ENCODE data around the gene TAF4B.

- TF ChIP-seq CTCF (conservative IDR thresholded peaks at IDR 0.05 in 1 of 2, IDR thresholded peaks at IDR 0.05 in 1 of 2; ENCODE audit: low read depth in 1 of 2, low read length in 2 of 2) (no peak), EZH2 (IDR thresholded peaks at IDR 0.05; ENCODE audit: low read length, missing control alignments) (no peak)
Measured at GRCh38 chr18:26262156-26262555, 35.9 kb downstream of the TAF4B start.
